Activated T-cell treated with anti-CD3 and anti-CD28 coated beads, Interleukin-2, amount 50 U/mL, for 72 hours (primary cell): ENCODE data around the gene PSMD9. TPM values are rescaled to one million over a fixed set of nuclear protein-coding genes. Genes with fewer than 3 reads are reported as not detected.
"Not testable (repeated sequence)": the region's sequence is repeated elsewhere in the genome, so short reads cannot be mapped to it uniquely, and the experiment has no call there.

ENCODE experiments used
- ATAC-seq, 2 donors: fragments of 150-1000 bp; cut with Tn5 transposase; replicated peaks in 1 of 2; 2 replicates each; pipeline ENCODE4 v1.10.0; 2021; ENCODE audit warnings: moderate library complexity in 2 of 2, mild to moderate bottlenecking in 1 of 2
- DNase-seq, 2 donors: peaks; one replicate each; pipeline ENCODE4 v3.0.0; 2021 to 2022; ENCODE audit warnings: mixed read lengths in 1 of 2
- H3K27ac Mint-ChIP-seq: one replicate; pipeline ENCODE4 v1.8.0; 2022; ENCODE audit warnings: mild to moderate bottlenecking, moderate library complexity, mixed read lengths
- H3K27me3 Mint-ChIP-seq: one replicate; pipeline ENCODE4 v1.8.0; 2022; ENCODE audit warnings: low read depth, mixed read lengths
- H3K36me3 Mint-ChIP-seq, 2 donors: one replicate each; pipeline ENCODE4 v1.8.0; 2022; ENCODE audit warnings: mixed read lengths in 2 of 2, mild to moderate bottlenecking in 1 of 2; ENCODE audit not compliant: insufficient read depth in 2 of 2
- H3K4me1 Mint-ChIP-seq: one replicate; pipeline ENCODE4 v1.8.0; 2022; ENCODE audit warnings: low read depth, mixed read lengths
- H3K4me3 Mint-ChIP-seq, 2 donors: one replicate each; pipeline ENCODE4 v1.8.0; 2022; ENCODE audit warnings: mild to moderate bottlenecking in 2 of 2, mixed read lengths in 2 of 2, moderate library complexity in 2 of 2
- H3K9me3 Mint-ChIP-seq, 2 donors: one replicate each; pipeline ENCODE4 v1.8.0; 2022; ENCODE audit warnings: mixed read lengths in 2 of 2
- total RNA-seq, 2 donors: library from RNA; stranded (reverse); gene quantifications; one replicate each; pipeline ENCODE4 v1.2.3, GENCODE V29; 2022

The PSMD9 gene
- total RNA-seq = 10 to 100 TPM; 56.9 to 85.7 TPM

GRCh38 chr12:121888478-121889273, at the start of gene PSMD9:
Gene PSMD9 (plus strand): TSS chr12:121888790. CDS start chr12:121888857, 67 bp downstream.
- peak within 1 kb of the TSS; percentile 94 to 97 for H3K4me3 Mint-ChIP-seq
- peaks cover 29% of the 10 kb centered on the region for H3K4me1 Mint-ChIP-seq
- H3K9me3 Mint-ChIP-seq = no peaks in the 10 kb centered on the region
- no peaks in the 10 kb centered on the region for H3K36me3 Mint-ChIP-seq
- DNase-seq (peak; percentile 99 to 100), ATAC-seq (peak; percentile 94 to 95)
- peak within 1 kb of the TSS; percentile 93 for H3K27ac Mint-ChIP-seq
- no peaks in the 10 kb centered on the region for H3K27me3 Mint-ChIP-seq

GRCh38 chr12:121839106-121839992, 49.2 kb upstream of the PSMD9 start:
- no peaks in the 10 kb centered on the region for H3K9me3 Mint-ChIP-seq
- peak; percentile 96 to 97 for ATAC-seq
- H3K27me3 Mint-ChIP-seq = no peaks in the 10 kb centered on the region
- H3K36me3 Mint-ChIP-seq = no peaks in the 10 kb centered on the region
- H3K4me1 Mint-ChIP-seq = peaks cover 18% of the 10 kb centered on the region
- peak; percentile 100 for DNase-seq
- peak overlapping the region; percentile 98 to 99 for H3K4me3 Mint-ChIP-seq
- peak overlapping the region; percentile 80 for H3K27ac Mint-ChIP-seq

- Mint-ChIP-seq H3K4me3 (peak overlapping the region; percentile 98 to 99), H3K27me3 (no peaks in the 10 kb centered on the region), H3K36me3 (no peaks in the 10 kb centered on the region), H3K27ac (peak overlapping the region; percentile 80), H3K4me1 (peaks cover 18% of the 10 kb centered on the region), H3K9me3 (no peaks in the 10 kb centered on the region)
- no peak for ATAC-seq
- DNase-seq = no peak
Measured at GRCh38 chr12:121839993-121840761, 48.4 kb upstream of the PSMD9 start.

- H3K27me3 Mint-ChIP-seq = no peaks in the 10 kb centered on the region
- H3K36me3 Mint-ChIP-seq = no peaks in the 10 kb centered on the region
- H3K9me3 Mint-ChIP-seq = no peaks in the 10 kb centered on the region
- H3K4me1 Mint-ChIP-seq = peaks cover 18% of the 10 kb centered on the region
- no peak overlapping the region for H3K4me3 Mint-ChIP-seq
- no peak overlapping the region for H3K27ac Mint-ChIP-seq
- DNase-seq (no peak), ATAC-seq (no peak)
Measured at GRCh38 chr12:121843236-121843982, 45.2 kb upstream of the PSMD9 start.

GRCh38 chr12:121845701-121846100, 42.9 kb upstream of the PSMD9 start:
- H3K4me1 Mint-ChIP-seq = no peaks in the 10 kb centered on the region
- no peaks in the 10 kb centered on the region for H3K9me3 Mint-ChIP-seq
- H3K27me3 Mint-ChIP-seq = no peaks in the 10 kb centered on the region
- no peak for DNase-seq
- H3K27ac Mint-ChIP-seq = no peak overlapping the region
- ATAC-seq = no peak
- no peaks in the 10 kb centered on the region for H3K36me3 Mint-ChIP-seq
- no peak overlapping the region for H3K4me3 Mint-ChIP-seq

- Mint-ChIP-seq H3K27ac (no peak overlapping the region), H3K4me1 (no peaks in the 10 kb centered on the region), H3K27me3 (no peaks in the 10 kb centered on the region), H3K9me3 (no peaks in the 10 kb centered on the region), H3K36me3 (no peaks in the 10 kb centered on the region), H3K4me3 (no peak overlapping the region)
- DNase-seq (no peak), ATAC-seq (no peak)
Measured at GRCh38 chr12:121849211-121849610, 39.4 kb upstream of the PSMD9 start.

GRCh38 chr12:121849665-121850064, 38.9 kb upstream of the PSMD9 start:
- DNase-seq (no peak), ATAC-seq (no peak)
- H3K27me3 Mint-ChIP-seq = no peaks in the 10 kb centered on the region
- no peaks in the 10 kb centered on the region for H3K36me3 Mint-ChIP-seq
- no peak overlapping the region for H3K27ac Mint-ChIP-seq
- no peak overlapping the region for H3K4me3 Mint-ChIP-seq
- no peaks in the 10 kb centered on the region for H3K9me3 Mint-ChIP-seq
- H3K4me1 Mint-ChIP-seq = no peaks in the 10 kb centered on the region

GRCh38 chr12:121852392-121852791, 36.2 kb upstream of the PSMD9 start:
- H3K36me3 Mint-ChIP-seq, H3K27ac Mint-ChIP-seq, H3K4me1 Mint-ChIP-seq, H3K9me3 Mint-ChIP-seq, ATAC-seq, H3K27me3 Mint-ChIP-seq, DNase-seq, H3K4me3 Mint-ChIP-seq: not testable (repeated sequence)

- ATAC-seq (no peak), DNase-seq (no peak)
- Mint-ChIP-seq H3K4me3 (no peak overlapping the region), H3K4me1 (no peaks in the 10 kb centered on the region), H3K27me3 (no peaks in the 10 kb centered on the region), H3K9me3 (no peaks in the 10 kb centered on the region), H3K27ac (no peak overlapping the region), H3K36me3 (no peaks in the 10 kb centered on the region)
Measured at GRCh38 chr12:121857322-121858246, 31.0 kb upstream of the PSMD9 start.

- DNase-seq (no peak), ATAC-seq (no peak)
- Mint-ChIP-seq H3K27me3 (no peaks in the 10 kb centered on the region), H3K4me1 (no peaks in the 10 kb centered on the region), H3K36me3 (no peaks in the 10 kb centered on the region), H3K4me3 (no peak overlapping the region), H3K9me3 (no peaks in the 10 kb centered on the region), H3K27ac (no peak overlapping the region)
Measured at GRCh38 chr12:121858318-121858661, 30.3 kb upstream of the PSMD9 start.

- H3K4me3 Mint-ChIP-seq = no peak within 1 kb of the TSS
- H3K9me3 Mint-ChIP-seq = no peaks in the 10 kb centered on the region
- no peak within 1 kb of the TSS for H3K27ac Mint-ChIP-seq
- ATAC-seq (no peak), DNase-seq (no peak)
- H3K4me1 Mint-ChIP-seq = no peaks in the 10 kb centered on the region
- no peaks in the 10 kb centered on the region for H3K36me3 Mint-ChIP-seq
- H3K27me3 Mint-ChIP-seq = no peaks in the 10 kb centered on the region
Measured at GRCh38 chr12:121858662-121859572, 29.7 kb upstream of the PSMD9 start, which contains the start of gene HPD. Gene HPD (minus strand): TSS chr12:121858859. CDS start chr12:121858823, 36 bp downstream.
